Neural crest cell (in vitro differentiated cells): ENCODE data around the gene ERICH3. TPM values are rescaled to one million over a fixed set of nuclear protein-coding genes. Genes with fewer than 3 reads are reported as not detected.

ENCODE experiments used
- DNase-seq: peaks from one replicate; pipeline ENCODE4 v3.0.0; 2021; ENCODE audit warnings: low read depth, mixed read lengths, low spot score
- H3K27ac Mint-ChIP-seq: one replicate; pipeline ENCODE4 v1.8.0; 2021; ENCODE audit warnings: mild to moderate bottlenecking, mixed read lengths; ENCODE audit not compliant: unreplicated experiment
- H3K27me3 Mint-ChIP-seq: 2 replicates; pipeline ENCODE4 v1.8.0; 2021; ENCODE audit warnings: low read depth, mild to moderate bottlenecking, mixed read lengths
- H3K36me3 Mint-ChIP-seq: 2 replicates; pipeline ENCODE4 v1.8.0; 2021; ENCODE audit warnings: low read depth, mild to moderate bottlenecking, mixed read lengths
- H3K4me1 Mint-ChIP-seq: 2 replicates; pipeline ENCODE4 v1.8.0; 2021; ENCODE audit warnings: mixed read lengths
- H3K4me3 Mint-ChIP-seq: one replicate; pipeline ENCODE4 v1.8.0; 2021; ENCODE audit warnings: mild to moderate bottlenecking, mixed read lengths
- H3K9me3 Mint-ChIP-seq: 2 replicates; pipeline ENCODE4 v1.8.0; 2021; ENCODE audit warnings: mixed read lengths
- CTCF ChIP-seq: fragments of 200-600 bp; sonication (generic); conservative IDR thresholded peaks from 2 replicates; pipeline ENCODE4 v1.5.0; 2021; ENCODE audit warnings: antibody characterized with exemption, mild to moderate bottlenecking
- total RNA-seq: library from RNA; stranded (reverse); gene quantifications from 2 replicates; pipeline ENCODE4 v1.2.1, GENCODE V29; 2021

ERICH3 gene
- total RNA-seq, 1 donor from 2014 or later, result not detected

GRCh38 chr1:74579425-74579824 is 94.2 kb downstream of the ERICH3 start:
- TF ChIP-seq CTCF, result no peak
- H3K27ac Mint-ChIP-seq, result no peak overlapping the region
- H3K27me3 Mint-ChIP-seq, result peaks cover 2% of the 10 kb centered on the region
- DNase-seq, result no peak
- H3K4me3 Mint-ChIP-seq, result no peak overlapping the region
- H3K9me3 Mint-ChIP-seq, result peaks cover 2% of the 10 kb centered on the region
- no peaks in the 10 kb centered on the region for H3K36me3 Mint-ChIP-seq
- H3K4me1 Mint-ChIP-seq, result no peaks in the 10 kb centered on the region

GRCh38 chr1:74578101-74578500 is 95.5 kb downstream of the ERICH3 start:
- Mint-ChIP-seq H3K27ac (no peak overlapping the region), H3K36me3 (no peaks in the 10 kb centered on the region), H3K27me3 (no peaks in the 10 kb centered on the region), H3K9me3 (peaks cover 2% of the 10 kb centered on the region), H3K4me3 (no peak overlapping the region), H3K4me1 (no peaks in the 10 kb centered on the region)
- no peak for TF ChIP-seq CTCF
- no peak for DNase-seq

GRCh38 chr1:74571891-74572290 is 101.7 kb downstream of the ERICH3 start:
- TF ChIP-seq CTCF, result no peak

GRCh38 chr1:74571493-74571800 is 102.1 kb downstream of the ERICH3 start:
- Mint-ChIP-seq H3K36me3 (no peaks in the 10 kb centered on the region), H3K4me3 (no peak overlapping the region), H3K9me3 (no peaks in the 10 kb centered on the region), H3K27ac (no peak overlapping the region), H3K4me1 (no peaks in the 10 kb centered on the region), H3K27me3 (no peaks in the 10 kb centered on the region)
- DNase-seq, result no peak
- TF ChIP-seq CTCF, result no peak

More at GRCh38 chr1:74571891-74572290, 101.7 kb downstream of the ERICH3 start:
- H3K4me1 Mint-ChIP-seq, result no peaks in the 10 kb centered on the region
- no peak for DNase-seq
- no peaks in the 10 kb centered on the region for H3K27me3 Mint-ChIP-seq
- no peak overlapping the region for H3K4me3 Mint-ChIP-seq
- H3K36me3 Mint-ChIP-seq, result no peaks in the 10 kb centered on the region
- no peaks in the 10 kb centered on the region for H3K9me3 Mint-ChIP-seq
- no peak overlapping the region for H3K27ac Mint-ChIP-seq

GRCh38 chr1:74570797-74571492 is 102.6 kb downstream of the ERICH3 start:
- Mint-ChIP-seq H3K4me3 (no peak overlapping the region), H3K4me1 (no peaks in the 10 kb centered on the region), H3K36me3 (no peaks in the 10 kb centered on the region), H3K9me3 (no peaks in the 10 kb centered on the region), H3K27me3 (no peaks in the 10 kb centered on the region), H3K27ac (no peak overlapping the region)
- DNase-seq, result no peak
- TF ChIP-seq CTCF, result no peak

- DNase-seq, result no peak
- Mint-ChIP-seq H3K27me3 (no peaks in the 10 kb centered on the region), H3K4me3 (no peak overlapping the region), H3K36me3 (peaks cover 3% of the 10 kb centered on the region), H3K27ac (no peak overlapping the region), H3K4me1 (no peaks in the 10 kb centered on the region), H3K9me3 (no peaks in the 10 kb centered on the region)
- TF ChIP-seq CTCF, result no peak
These were observed 123.7 kb downstream of the ERICH3 start for GRCh38 chr1:74549932-74550331.
